ENCODE results near the gene JARID2. TPM values are rescaled to one million over a fixed set of nuclear protein-coding genes. Genes with fewer than 3 reads are reported as not detected.

JARID2 gene
- total RNA-seq, 1 experiment from 2014 or later = 23.6 TPM

DNA sequence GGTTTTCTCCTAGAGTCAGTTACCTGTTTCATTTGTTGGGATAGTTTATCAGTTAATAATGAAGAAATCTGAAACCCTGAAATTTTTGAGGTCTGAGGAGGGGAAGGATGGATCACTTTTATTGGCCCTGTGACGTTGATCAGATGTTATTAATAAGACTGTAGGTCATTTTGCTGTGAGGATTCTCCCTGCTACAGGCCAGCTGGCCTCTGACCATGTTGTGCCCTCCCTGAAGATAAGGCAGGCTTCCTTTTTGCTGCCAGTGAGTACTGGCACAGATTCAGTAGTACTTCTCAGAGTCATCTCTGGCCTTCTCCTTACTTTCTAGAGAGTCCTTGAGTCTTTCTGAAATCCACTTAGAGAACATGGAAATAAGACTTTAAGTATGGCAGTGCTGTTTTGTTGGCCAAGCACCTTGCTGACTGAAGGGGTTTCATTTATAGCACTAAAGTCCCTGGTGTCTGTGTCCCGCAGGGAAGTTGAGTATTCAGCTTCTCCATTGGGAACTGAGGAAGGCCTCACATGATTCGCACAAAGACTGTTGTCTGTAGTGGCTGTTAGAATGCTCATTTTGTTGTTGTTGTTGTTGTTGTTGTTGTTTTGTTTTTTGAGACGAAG lies 214.3 kb downstream of the JARID2 start (continued):
- TF ChIP-seq POLR2AphosphoS5 (IDR thresholded peaks at IDR 0.05; ENCODE audit: low read depth, low read length) (no peak), SRF (IDR thresholded peaks at IDR 0.05; ENCODE audit: low read depth) (no peak), JUND (IDR thresholded peaks at IDR 0.05) (no peak)

DNA sequence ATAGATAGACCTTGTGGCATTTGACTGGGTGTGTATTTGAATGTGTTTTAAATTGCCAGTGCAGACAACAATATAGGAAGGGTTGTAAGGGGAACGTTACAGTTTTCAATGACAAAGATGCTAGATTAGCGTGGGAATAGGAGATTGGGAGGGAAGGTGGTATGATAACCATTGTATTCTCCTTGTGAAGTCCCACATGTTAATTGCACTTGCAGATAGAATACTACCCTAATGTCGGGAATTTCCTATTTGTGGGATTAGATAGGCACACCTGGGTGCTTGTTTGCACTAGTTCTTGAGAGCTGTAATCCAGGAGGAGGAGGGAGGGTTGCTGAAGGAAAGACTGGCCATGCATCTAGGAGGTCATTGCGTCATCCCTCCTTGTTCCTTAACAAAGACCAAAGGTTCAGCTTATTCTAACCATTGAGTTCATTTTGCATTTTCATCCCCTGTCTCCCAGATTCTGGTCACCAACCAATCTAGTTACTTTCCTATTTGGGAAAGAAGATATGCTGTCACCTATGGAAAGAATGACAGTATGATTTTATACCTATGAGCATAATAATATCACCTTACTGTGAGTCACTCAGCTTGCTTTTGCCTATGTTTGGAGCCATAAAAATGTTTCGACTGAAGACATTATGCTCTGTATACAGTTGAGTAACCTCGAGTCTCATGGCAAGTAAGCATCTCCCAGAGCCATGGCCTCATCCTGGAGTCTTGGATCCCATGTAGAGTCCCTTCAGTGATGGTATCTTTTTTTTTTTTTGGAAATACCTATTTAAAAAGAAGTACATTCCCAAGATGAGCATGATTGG lies 215.5 kb downstream of the JARID2 start:
- Histone ChIP-seq H3K9me2 (ENCODE audit: insufficient read depth) (no peaks in the 10 kb centered on the region), H4K20me1 (ENCODE audit: insufficient read depth) (no peaks in the 10 kb centered on the region), H3K79me2 (ENCODE audit: insufficient read depth, low read length) (no peaks in the 10 kb centered on the region), H2AFZ (ENCODE audit: low read depth, low read length, poor library complexity, severe bottlenecking) (no peak overlapping the region), H3K9me3 (ENCODE audit: control insufficient read depth in 1 of 2, insufficient read depth in 1 of 2, low read depth in 1 of 2, low read length in 2 of 2) (no peaks in the 10 kb centered on the region), H3K27me3 (ENCODE audit: insufficient read depth, low read length) (no peaks in the 10 kb centered on the region), H3K4me1 (ENCODE audit: control insufficient read depth in 1 of 2, insufficient read depth in 2 of 2, low read length in 2 of 2) (peaks cover 2 to 11% of the 10 kb centered on the region in 2 experiments), H3K9ac (ENCODE audit: low read length) (no peak overlapping the region), H3K27ac (ENCODE audit: low read depth, low read length) (no peak overlapping the region), H3K4me3 (replicated peaks in 1 of 2; ENCODE audit: low read depth in 1 of 2, low read length in 2 of 2) (no peak overlapping the region), H3K36me3 (ENCODE audit: control insufficient read depth in 1 of 2, insufficient read depth in 2 of 2, low read length in 2 of 2) (no peaks in the 10 kb centered on the region), H3K4me2 (ENCODE audit: low read length) (no peak overlapping the region)
- CTCF ChIA-PET = no interaction called here
- POLR2A ChIA-PET = no interaction called here
- RAD21 ChIA-PET (ENCODE audit: low non-redundant PET in 1 of 2, low total read pairs in 2 of 2, uncharacterized antibody in 2 of 2, unreplicated experiment in 2 of 2) = no interaction called here
- DNase-seq (ENCODE audit: low read depth, low spot score) (no peak), ATAC-seq (no peak)
- intact Hi-C loops (cut with micrococcal nuclease) = no loop called here
- BruUV-seq (replicated peaks) = no TSS peak
- TF ChIP-seq EGR1 (IDR thresholded peaks at IDR 0.05; ENCODE audit: low read depth) (no peak), JUND (IDR thresholded peaks at IDR 0.05) (no peak), ATF3 (IDR thresholded peaks at IDR 0.05) (no peak), CBX3 (IDR thresholded peaks at IDR 0.05; ENCODE audit: low read depth) (no peak), POLR2AphosphoS5 (IDR thresholded peaks at IDR 0.05; ENCODE audit: low read depth, low read length) (no peak)

DNA sequence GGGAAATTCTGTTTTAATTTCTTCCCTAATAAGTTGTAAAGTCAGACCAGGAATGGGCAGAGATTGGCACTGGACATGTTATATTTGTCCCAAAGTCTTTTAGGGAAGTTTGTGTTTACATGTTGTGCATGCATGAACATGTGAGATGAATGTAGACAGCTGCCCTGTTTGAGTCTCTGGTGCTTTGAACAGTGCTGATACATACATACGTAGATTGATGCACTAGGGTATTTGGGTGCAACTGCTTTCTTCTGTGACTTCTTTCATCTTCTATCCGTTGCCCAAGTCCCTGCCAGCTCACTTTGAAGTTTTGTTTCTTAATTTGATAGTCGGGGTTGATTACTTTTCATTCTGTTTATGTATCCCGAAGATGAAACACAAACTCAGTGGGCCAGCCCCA lies 216.4 kb downstream of the JARID2 start:
- ATAC-seq (no peak), DNase-seq (ENCODE audit: low read depth, low spot score) (no peak)
- H3K9me3 ChIP-seq (ENCODE audit: control insufficient read depth in 1 of 2, insufficient read depth in 1 of 2, low read depth in 1 of 2, low read length in 2 of 2) = no peaks in the 10 kb centered on the region
- POLR2A ChIA-PET = no interaction called here
- no peak overlapping the region for H3K4me2 ChIP-seq (ENCODE audit: low read length)
- CTCF ChIA-PET = no interaction called here
- TF ChIP-seq JUND (IDR thresholded peaks at IDR 0.05) = no peak
- no peaks in the 10 kb centered on the region for H3K79me2 ChIP-seq (ENCODE audit: insufficient read depth, low read length)
- H3K36me3 ChIP-seq (ENCODE audit: control insufficient read depth in 1 of 2, insufficient read depth in 2 of 2, low read length in 2 of 2) = no peaks in the 10 kb centered on the region
- H3K27me3 ChIP-seq (ENCODE audit: insufficient read depth, low read length) = no peaks in the 10 kb centered on the region
- no peak overlapping the region for H2AFZ ChIP-seq (ENCODE audit: low read depth, low read length, poor library complexity, severe bottlenecking)
- no TSS peak for BruUV-seq (replicated peaks)
- H3K4me3 ChIP-seq (replicated peaks in 1 of 2; ENCODE audit: low read depth in 1 of 2, low read length in 2 of 2) = no peak overlapping the region
- intact Hi-C loops (cut with micrococcal nuclease) = no loop called here
- H3K9ac ChIP-seq (ENCODE audit: low read length) = no peak overlapping the region
- H3K9me2 ChIP-seq (ENCODE audit: insufficient read depth) = no peaks in the 10 kb centered on the region
- H3K27ac ChIP-seq (ENCODE audit: low read depth, low read length) = no peak overlapping the region
- H4K20me1 ChIP-seq (ENCODE audit: insufficient read depth) = no peaks in the 10 kb centered on the region
- RAD21 ChIA-PET (ENCODE audit: low non-redundant PET in 1 of 2, low total read pairs in 2 of 2, uncharacterized antibody in 2 of 2, unreplicated experiment in 2 of 2) = no interaction called here
- peaks cover 0 to 8% of the 10 kb centered on the region in 2 experiments; a peak in 2 of 4 replicates for H3K4me1 ChIP-seq (ENCODE audit: control insufficient read depth in 1 of 2, insufficient read depth in 2 of 2, low read length in 2 of 2)
